GM18909 (cell line): ENCODE measurements around the gene KBTBD3.
A peak's percentile ranks its signal among the peaks of the same experiment; 100 is the strongest.
"Not testable (repeated sequence)": the region's sequence is repeated elsewhere in the genome, so short reads cannot be mapped to it uniquely, and the experiment has no call there.

Experiments used
- ATAC-seq: cut with Tn5 transposase; IDR thresholded peaks from one replicate; pipeline ENCODE4 v1.9.1; 2021; ENCODE audit warnings: mild to moderate bottlenecking; ENCODE audit not compliant: unreplicated experiment, poor library complexity

Gene KBTBD3

DNA sequence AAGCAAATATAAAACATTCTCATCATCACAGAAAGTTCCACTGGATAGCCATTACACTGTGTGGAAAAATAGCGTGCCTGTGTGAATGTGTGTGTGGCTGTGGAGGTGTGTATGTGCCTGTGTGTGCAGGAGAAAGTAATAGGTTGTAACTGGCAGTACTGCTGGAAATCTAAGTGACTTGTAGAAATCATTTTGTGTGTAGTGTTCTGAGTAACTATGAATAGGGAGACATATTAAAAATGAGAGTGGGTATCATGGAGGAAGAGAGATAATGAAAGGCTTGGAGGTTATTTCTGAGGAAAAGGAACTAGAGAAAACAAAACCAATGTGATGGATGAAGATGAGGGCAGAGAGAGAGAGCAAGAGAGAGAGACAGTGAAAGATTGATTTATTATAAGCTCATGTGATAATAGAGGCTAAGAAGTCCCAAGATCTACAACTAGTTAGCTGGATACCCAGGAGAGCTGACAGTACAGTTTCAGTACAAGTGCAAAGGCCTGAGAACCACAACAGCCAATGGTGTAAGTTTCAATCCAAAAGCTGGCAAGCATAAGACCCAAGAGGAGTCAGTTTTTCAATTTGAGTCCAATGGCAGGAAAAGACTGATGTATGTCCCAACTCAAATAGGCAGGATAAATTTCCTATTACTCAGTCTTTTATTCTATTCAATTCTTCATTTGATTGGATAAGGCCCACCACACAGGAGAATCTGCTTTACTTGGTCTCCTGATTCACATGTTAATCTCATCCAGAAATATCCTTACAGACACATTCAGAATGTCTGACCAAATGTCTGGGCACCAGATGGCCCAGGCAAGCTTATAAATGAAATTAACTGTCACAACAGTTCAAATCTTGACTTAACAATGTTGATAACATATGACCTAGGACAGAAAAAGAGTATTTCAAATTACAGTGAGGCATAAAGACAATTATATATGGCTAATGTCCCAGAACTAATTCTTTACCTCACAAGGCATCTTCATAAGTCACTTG is 14.9 kb downstream of the KBTBD3 start:
- ATAC-seq: peak; percentile 58

- ATAC-seq: peak; percentile 58
Observed at GRCh38 chr11:106061249-106061784, 15.8 kb downstream of the KBTBD3 start.

DNA sequence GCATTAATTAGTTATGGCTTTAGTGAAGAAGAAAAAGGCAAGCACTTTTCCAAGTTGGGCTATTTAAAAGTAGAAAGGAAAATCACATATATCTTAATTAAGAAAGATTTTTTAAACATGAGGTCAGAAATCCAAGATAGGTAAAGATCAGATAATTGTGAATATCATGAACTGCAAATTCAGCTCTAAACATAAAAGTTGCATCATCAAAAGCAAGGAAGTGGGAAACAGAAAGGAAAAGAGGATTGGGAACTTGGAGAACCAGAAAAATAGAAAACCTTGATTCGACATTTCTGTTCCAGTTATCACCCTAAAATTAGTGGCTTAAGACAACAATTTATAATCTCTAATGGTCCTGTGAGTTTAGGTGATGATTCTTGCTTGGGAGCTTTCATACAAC is 17.5 kb downstream of the KBTBD3 start:
- ATAC-seq: no peak

GRCh38 chr11:106058377-106058776 is 18.8 kb downstream of the KBTBD3 start:
- ATAC-seq: not testable (repeated sequence)

GRCh38 chr11:106051103-106051502 is 26.0 kb downstream of the KBTBD3 start:
- no peak for ATAC-seq

- no peak for ATAC-seq
Observed at GRCh38 chr11:106049727-106050476, 27.2 kb downstream of the KBTBD3 start.

DNA sequence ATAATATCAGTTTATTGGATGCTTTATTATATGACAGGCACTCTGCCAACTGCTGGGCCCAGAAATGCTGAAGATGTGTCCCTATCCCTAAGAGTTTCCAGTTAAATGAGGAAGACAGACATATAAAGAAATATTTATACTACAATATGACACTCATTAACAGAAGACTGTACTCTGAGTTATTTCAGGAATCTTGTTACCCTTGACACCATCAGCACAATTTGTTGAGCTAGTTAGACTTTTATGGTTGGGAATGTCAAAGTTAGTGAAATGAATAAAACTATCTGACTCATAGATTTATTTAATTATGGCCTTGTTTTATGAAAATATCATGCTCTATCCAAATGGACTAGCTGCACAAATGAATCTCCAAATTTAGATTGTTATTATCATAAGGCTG is 29.5 kb downstream of the KBTBD3 start:
- ATAC-seq: no peak

DNA sequence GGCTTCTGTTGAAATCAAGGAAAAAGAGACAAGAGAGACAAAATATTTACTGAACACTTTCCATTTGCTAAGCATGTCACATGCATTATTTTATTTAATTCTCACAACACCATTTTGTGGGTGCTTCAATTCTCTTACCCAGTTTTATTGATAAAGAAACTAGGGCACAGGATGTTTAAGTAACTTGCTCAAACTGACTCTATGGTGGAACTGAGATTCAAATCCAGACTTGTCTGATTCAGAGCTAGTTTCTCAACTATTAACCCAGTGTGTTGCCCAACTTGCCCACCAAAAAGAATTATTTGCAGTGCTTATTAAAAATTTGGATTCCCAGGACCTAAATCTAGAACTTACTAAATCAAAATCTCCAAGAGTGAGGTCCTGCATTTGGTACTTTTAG is 33.6 kb downstream of the KBTBD3 start:
- ATAC-seq: no peak

DNA sequence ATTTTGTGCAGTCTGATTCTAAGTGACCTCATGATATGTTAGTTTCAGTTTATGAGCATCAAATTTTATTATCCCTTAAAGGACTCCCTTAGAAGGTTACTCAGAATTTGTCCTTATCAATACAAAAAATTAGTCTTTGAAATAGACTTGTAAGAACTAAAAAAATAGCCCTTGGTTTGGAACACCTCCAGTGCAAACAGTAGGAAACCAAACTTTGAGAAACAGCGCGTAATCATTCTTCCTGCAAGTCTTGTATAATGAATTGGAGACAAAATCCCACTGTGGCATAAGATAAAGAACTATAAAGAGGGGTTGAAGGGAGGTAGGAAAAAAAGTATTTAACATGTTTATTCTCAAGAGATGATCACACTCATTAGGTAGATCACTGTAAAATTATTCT is 44.3 kb downstream of the KBTBD3 start:
- ATAC-seq: no peak

- no peak for ATAC-seq
Observed at GRCh38 chr11:106031936-106032335, 45.2 kb downstream of the KBTBD3 start.

DNA sequence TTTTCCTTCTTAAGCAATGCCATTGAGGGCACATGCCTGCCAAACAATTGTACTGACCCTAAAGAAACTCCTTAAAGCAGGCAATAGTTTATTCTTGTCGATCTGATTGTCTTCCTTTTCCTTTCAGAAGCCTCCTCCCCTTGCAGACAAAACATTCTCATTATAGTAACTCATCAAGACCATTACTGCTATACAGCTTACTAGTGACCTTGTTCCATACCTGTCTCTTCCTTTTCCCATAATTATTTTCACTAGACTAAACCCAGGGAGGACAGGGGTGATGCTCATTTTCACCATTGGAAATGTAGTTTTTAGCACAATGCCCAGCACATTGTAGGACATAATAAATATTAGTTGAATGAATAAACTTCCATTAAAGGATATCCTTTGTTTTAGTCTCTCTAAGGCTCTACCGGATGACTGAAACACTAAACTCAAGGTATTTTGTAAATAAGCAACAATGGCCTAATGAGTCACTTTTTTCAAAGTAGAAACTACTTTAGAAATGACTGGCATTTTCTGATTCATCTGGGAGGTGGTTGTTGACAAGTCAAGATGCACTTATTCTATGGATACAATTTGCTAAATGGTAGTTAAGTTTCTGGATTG is 45.8 kb downstream of the KBTBD3 start:
- ATAC-seq: no peak

DNA sequence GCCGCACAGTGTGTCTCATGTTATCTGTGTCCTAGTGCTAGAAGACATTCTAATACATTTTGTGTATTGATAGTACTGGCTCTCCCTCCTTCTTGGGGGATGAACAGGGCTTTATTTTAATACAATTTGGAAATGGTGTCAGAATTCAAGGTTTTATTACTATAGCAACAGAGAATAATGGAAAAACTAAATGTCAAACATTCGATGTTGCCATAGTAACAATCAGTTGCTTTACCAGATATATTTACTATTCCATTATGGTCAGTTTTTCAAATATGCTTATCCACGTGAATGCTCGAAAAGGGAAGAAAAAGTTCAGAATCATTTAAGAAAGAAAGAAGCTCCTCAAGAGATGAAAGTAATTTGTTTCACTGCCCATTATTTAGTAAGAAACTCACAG is 46.5 kb downstream of the KBTBD3 start:
- no peak for ATAC-seq

DNA sequence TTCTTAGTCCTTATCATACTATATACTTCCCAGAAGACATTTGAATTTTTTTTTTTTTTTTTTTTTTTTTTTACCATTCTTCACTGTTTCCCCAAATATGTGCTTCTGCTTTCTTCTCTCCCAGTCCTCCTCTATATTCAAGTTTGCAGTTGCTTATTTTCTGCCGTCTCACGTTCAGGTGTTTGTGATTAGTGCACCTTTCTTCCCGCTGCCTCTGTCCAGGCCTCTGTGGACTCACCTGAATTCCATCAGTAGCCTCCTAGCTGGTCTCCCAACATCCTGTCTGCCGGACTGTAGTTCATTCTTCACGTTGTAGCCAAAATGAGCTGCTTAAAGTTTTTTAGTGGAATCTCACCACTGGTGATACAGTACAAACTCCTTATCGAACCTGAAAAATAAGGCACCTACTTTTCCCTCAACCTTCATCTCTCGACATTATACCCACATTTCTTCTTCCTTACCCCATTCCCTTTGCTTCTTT is 54.3 kb downstream of the KBTBD3 start:
- ATAC-seq: no peak

DNA sequence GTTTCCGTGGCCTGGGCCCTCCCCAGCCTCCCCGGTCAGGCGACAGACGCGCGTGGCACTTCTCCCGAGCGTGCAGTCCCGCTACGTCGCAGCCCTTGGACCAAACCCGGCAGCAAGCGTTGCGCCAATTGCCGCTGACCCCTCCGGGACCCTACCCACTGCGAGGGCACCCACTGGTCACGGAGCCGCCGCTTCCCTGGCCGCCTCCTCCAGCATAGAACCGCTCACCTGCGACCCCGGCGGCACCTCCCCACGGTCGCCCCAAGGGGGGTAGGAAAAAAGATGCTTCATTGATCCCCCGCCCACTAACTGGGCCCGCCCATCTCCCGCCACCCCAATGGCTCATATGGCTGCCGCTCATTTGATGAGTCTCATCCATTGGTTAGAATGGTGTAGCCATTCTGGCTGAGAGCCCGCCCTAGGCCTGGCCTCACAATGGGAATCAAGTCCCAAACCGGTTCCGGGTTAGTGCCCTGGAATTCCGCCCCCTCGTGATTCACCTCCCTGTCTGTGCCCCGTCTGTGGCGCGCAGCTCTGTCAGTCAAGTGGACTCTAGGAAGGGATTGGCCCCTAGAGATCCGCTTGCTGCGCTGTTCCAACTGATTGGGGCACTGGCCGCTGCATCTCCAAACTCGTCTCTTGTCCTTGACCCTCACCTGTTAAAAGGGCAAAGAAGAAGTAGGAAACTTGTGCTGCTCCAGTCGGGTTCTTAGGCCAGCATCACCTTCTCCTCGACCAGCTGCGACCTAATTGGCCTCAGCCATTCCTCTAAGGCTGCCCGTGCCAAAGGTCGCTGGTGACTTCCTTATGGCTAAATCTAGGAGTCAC is 55.0 kb downstream of the KBTBD3 start, which contains the start of gene MSANTD4:
TSS of gene MSANTD4 (minus strand) at position 274 of the 828 bp plus-strand sequence. CDS start 11,323 bp downstream, outside the sequence.
- peak; percentile 98 for ATAC-seq

- peak; percentile 15 for ATAC-seq
Observed at GRCh38 chr11:106021181-106021966, 55.8 kb downstream of the KBTBD3 start.

DNA sequence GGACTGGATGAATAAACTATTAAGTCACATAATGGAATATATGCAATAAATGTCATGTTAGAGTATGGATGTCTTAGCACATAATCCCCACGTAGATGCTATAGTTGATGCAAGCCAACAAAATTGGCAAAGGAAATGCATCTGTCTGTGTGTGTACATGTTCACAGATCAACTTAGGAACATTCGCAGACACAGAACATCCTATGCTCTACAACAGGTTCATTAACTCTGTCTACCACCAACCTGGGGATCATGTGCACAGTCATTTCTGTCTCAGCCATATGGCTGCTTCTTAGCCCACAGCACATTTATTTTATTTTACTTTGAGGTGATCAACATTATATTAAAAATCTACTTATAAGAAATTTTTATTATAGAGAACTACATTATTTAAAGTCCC is 60.1 kb downstream of the KBTBD3 start:
- no peak for ATAC-seq

DNA sequence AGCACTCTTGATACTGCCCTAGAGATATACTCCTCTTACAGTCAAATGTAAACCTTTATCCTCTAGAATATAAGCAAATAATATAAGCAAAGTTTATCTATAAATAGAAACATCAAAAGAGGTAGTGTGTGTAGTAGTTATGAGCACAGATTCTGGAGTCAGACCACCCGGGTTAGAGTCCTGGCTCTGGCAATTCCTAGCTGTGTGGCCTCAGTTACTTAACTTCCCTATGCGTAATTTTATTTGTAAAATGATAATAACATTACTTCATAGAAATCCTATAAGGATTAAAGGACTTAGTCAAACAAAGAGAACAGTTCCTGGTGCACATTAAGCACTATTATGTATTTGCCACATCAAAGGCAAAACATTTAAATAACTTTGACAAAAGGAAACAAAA is 62.1 kb downstream of the KBTBD3 start:
- no peak for ATAC-seq

DNA sequence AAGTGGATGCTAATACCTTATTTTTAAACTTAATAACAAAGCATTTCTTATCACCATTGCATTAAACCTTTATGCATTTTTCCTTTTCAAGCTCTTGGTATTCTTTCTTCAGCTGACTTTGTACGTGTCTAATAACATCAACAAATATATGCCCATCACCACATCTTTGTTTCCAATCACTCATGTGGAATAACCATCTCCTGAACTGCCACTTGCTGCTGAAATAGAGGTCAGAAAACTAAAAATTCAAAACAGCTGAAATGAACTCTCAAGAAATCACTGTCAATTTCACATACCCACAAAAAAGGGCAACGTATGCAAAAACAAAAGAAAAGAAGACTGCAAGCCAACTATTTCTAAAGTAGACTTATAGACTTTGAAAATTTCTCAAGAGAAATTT is 62.5 kb downstream of the KBTBD3 start:
- no peak for ATAC-seq

DNA sequence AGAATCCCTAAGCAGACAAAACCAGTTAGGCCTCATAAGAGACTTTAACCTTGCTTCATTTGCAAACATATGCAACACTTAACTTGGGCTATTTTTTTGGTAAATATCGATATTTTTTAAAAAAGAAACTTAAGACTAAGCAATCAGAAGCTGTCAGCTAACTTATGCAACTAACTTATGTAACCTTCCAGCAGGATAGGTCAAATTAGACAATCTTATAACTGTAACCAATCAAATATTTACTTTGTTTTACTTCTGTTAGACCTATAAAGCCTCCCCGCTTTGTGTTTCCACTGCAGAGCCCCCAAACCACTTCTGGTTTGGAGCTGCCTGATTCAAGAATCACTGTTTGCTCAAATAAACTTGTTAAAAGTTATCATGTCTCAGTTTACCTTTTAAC is 63.1 kb downstream of the KBTBD3 start:
- no peak for ATAC-seq
